AG10803 (cell line): ENCODE results near the gene TOM1L2.

Source experiments
- DNase-seq: peaks from one replicate; pipeline ENCODE4 v3.0.0; 2010; ENCODE audit warnings: low read depth
- H3K4me3 ChIP-seq: 2 replicates; pipeline ENCODE4 v1.5.1; 2011; ENCODE audit warnings: mild to moderate bottlenecking, low read length, control low read depth
- CTCF ChIP-seq: conservative IDR thresholded peaks from 2 replicates; pipeline ENCODE4 v1.5.1; 2011; ENCODE audit warnings: mild to moderate bottlenecking, low read length, control low read depth, inconsistent platforms

TOM1L2 gene

GRCh38 chr17:17824119-17824782 is 147.9 kb downstream of the TOM1L2 start:
- peak overlapping the region; percentile 47 for H3K4me3 ChIP-seq
- no peak for TF ChIP-seq CTCF
- DNase-seq: no peak

GRCh38 chr17:17823433-17824118 is 148.6 kb downstream of the TOM1L2 start:
- DNase-seq: peak; percentile 69
- peak overlapping the region; percentile 61 for H3K4me3 ChIP-seq
- TF ChIP-seq CTCF: no peak

- no peak for TF ChIP-seq CTCF
- H3K4me3 ChIP-seq: peak overlapping the region; percentile 61
- no peak for DNase-seq
These were observed 149.6 kb downstream of the TOM1L2 start for GRCh38 chr17:17822616-17823015.

GRCh38 chr17:17822189-17822588 is 150.0 kb downstream of the TOM1L2 start:
- TF ChIP-seq CTCF: no peak
- DNase-seq: peak; percentile 95
- peak overlapping the region; percentile 61 for H3K4me3 ChIP-seq

- DNase-seq: no peak
- TF ChIP-seq CTCF: no peak
- H3K4me3 ChIP-seq: no peak overlapping the region
These were observed 151.6 kb downstream of the TOM1L2 start for GRCh38 chr17:17820463-17821158.

GRCh38 chr17:17820046-17820445 is 152.2 kb downstream of the TOM1L2 start:
- DNase-seq: no peak
- H3K4me3 ChIP-seq: no peak overlapping the region
- no peak for TF ChIP-seq CTCF

- DNase-seq: peak; percentile 86
- H3K4me3 ChIP-seq: no peak overlapping the region
- TF ChIP-seq CTCF: no peak
These were observed 152.6 kb downstream of the TOM1L2 start for GRCh38 chr17:17819561-17819995.
